SH-SY5Y (cell line): ENCODE data around the gene PSMD12.

Experiments
- GATA2 ChIP-seq: IDR thresholded peaks from 2 replicates; pipeline ENCODE4 v1.6.1; 2011; ENCODE audit warnings: mild to moderate bottlenecking, low read depth, low read length
- GATA3 ChIP-seq: IDR thresholded peaks from 2 replicates; pipeline ENCODE4 v1.6.1; 2011; ENCODE audit warnings: low read depth, mild to moderate bottlenecking, low read length, moderate library complexity

GRCh38 chr17:67411397-67411796, 45.0 kb upstream of the PSMD12 start:
- TF ChIP-seq GATA3 (no peak), GATA2 (no peak)
